Measurements from ENCODE around the gene GALNT18. TPM values are rescaled to one million over a fixed set of nuclear protein-coding genes. Genes with fewer than 3 reads are reported as not detected.

Gene GALNT18
- total RNA-seq, 1 experiment from 2014 or later = 14.1 TPM

DNA sequence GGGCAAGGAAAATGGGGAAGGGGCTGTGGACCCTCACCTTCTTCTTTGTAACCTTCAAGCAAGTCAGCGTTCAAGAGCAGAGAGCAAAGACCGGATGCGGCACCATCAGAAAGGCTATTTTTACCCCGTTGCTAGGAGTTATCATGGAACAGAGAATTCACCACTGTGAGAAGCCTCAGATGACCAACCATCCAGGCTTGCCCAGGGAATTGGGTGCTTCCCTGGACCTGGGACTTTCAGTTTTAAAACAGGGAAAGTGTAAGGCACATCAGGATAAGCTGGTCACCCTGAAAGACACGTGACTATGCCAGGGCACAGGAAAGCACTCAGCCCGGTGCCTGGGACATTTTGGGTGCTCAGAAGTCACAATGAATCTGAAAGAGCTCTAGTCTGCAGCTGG is 10.4 kb downstream of the GALNT18 start:
- no peak overlapping the region for H3K4me3 Mint-ChIP-seq (ENCODE audit: unreplicated experiment)
- no peaks in the 10 kb centered on the region for H3K27me3 Mint-ChIP-seq (ENCODE audit: insufficient read depth, unreplicated experiment)
- intact Hi-C loops (cut with micrococcal nuclease) = no loop called here
- TF ChIP-seq, protein P1, sequence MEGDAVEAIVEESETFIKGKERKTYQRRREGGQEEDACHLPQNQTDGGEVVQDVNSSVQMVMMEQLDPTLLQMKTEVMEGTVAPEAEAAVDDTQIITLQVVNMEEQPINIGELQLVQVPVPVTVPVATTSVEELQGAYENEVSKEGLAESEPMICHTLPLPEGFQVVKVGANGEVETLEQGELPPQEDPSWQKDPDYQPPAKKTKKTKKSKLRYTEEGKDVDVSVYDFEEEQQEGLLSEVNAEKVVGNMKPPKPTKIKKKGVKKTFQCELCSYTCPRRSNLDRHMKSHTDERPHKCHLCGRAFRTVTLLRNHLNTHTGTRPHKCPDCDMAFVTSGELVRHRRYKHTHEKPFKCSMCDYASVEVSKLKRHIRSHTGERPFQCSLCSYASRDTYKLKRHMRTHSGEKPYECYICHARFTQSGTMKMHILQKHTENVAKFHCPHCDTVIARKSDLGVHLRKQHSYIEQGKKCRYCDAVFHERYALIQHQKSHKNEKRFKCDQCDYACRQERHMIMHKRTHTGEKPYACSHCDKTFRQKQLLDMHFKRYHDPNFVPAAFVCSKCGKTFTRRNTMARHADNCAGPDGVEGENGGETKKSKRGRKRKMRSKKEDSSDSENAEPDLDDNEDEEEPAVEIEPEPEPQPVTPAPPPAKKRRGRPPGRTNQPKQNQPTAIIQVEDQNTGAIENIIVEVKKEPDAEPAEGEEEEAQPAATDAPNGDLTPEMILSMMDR (IDR thresholded peaks at IDR 0.05; ENCODE audit: unreplicated experiment) = no peak
- H3K9me3 Mint-ChIP-seq (ENCODE audit: unreplicated experiment) = no peaks in the 10 kb centered on the region
- DNase-seq (ENCODE audit: unreplicated experiment) = no peak
- ChIA-PET CTCF (interaction anchor here (0.6 to 1.3 kb wide), 3 partner anchors 79 to 583 kb away, joined by 3 to 4 read pairs (median 3); no protein-coding TSS in a partner anchor), POLR2A (interaction anchor here (0.6 to 5.3 kb wide), 3 partner anchors 10 to 166 kb away, joined by 4 to 42 read pairs (median 11); partner anchors contain the start of gene GALNT18)
- no TSS peak for BruUV-seq (replicated peaks)
- no peaks in the 10 kb centered on the region for H3K36me3 Mint-ChIP-seq (ENCODE audit: insufficient read depth, unreplicated experiment)
- H3K27ac Mint-ChIP-seq (ENCODE audit: low read depth, unreplicated experiment) = no peak overlapping the region
- peaks cover 25% of the 10 kb centered on the region for H3K4me1 Mint-ChIP-seq (ENCODE audit: insufficient read depth, unreplicated experiment)

DNA sequence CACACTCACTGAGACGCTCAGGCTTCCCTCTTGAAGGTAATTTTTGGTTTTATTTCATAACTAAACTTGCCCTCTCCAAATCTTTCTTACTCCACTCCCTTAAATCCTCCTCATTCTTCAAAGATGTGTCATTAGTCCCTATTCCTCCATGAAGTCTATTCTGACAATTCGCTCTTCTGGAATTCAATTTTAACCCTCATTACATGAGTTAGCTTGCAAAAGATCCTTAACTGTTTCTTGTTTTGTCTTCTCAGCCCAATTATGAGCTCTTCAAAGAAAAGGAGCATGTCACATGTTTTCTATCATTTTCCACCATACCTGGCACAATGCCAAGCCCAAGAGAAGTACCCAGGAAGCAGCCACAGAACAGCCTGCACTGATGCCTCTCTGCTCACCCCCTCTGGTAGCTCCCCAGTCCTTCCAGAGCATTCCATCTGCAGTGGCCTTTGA is 13.0 kb downstream of the GALNT18 start:
- Mint-ChIP-seq H3K4me3 (ENCODE audit: unreplicated experiment) (peak overlapping the region; percentile 42), H3K36me3 (ENCODE audit: insufficient read depth, unreplicated experiment) (no peaks in the 10 kb centered on the region), H3K27ac (ENCODE audit: low read depth, unreplicated experiment) (peak overlapping the region; percentile 72), H3K4me1 (ENCODE audit: insufficient read depth, unreplicated experiment) (peaks cover 25% of the 10 kb centered on the region), H3K9me3 (ENCODE audit: unreplicated experiment) (no peaks in the 10 kb centered on the region), H3K27me3 (ENCODE audit: insufficient read depth, unreplicated experiment) (no peaks in the 10 kb centered on the region)
- ChIA-PET POLR2A (interaction anchor here (0.7 to 5.3 kb wide), 6 partner anchors 9 to 176 kb away, joined by 3 to 42 read pairs (median 6); partner anchors contain the start of gene GALNT18), CTCF (interaction anchor here (0.6 to 1.9 kb wide), 5 partner anchors 10 to 1289 kb away, joined by 3 to 9 read pairs (median 4); no protein-coding TSS in a partner anchor)
- intact Hi-C loops (cut with micrococcal nuclease) = no loop called here
- DNase-seq (ENCODE audit: unreplicated experiment) = peak; percentile 47
- BruUV-seq (replicated peaks) = no TSS peak
- TF ChIP-seq, protein P1 (IDR thresholded peaks at IDR 0.05; ENCODE audit: unreplicated experiment) = no peak

DNA sequence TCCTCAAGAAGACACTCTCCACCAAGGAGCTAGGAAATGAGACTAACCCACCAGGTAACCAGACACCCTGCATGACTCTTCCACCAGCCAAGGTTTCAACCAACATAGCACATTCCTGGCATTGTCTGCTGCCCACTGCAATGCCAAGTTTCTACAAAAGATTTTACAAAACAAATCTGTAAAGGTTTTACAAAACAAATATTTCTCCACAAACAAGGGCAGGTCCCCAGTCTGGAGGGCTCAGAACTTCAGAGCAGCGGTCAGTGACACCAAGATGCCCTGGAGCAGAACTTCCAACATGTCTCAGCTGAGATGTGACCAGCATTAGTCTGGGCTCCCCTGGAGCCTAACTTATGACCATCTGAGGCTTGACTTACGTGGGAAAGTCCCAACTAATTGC is 14.0 kb downstream of the GALNT18 start:
- ChIA-PET POLR2A (interaction anchor here (0.6 to 5.3 kb wide), 9 partner anchors 8 to 701 kb away, joined by 3 to 42 read pairs (median 5); partner anchors contain the start of gene GALNT18), CTCF (interaction anchor here (0.5 to 1.9 kb wide), 5 partner anchors 11 to 737 kb away, joined by 3 to 9 read pairs (median 3); no protein-coding TSS in a partner anchor)
- Mint-ChIP-seq H3K36me3 (ENCODE audit: insufficient read depth, unreplicated experiment) (no peaks in the 10 kb centered on the region), H3K4me1 (ENCODE audit: insufficient read depth, unreplicated experiment) (peaks cover 25% of the 10 kb centered on the region), H3K27ac (ENCODE audit: low read depth, unreplicated experiment) (no peak overlapping the region), H3K27me3 (ENCODE audit: insufficient read depth, unreplicated experiment) (no peaks in the 10 kb centered on the region), H3K9me3 (ENCODE audit: unreplicated experiment) (no peaks in the 10 kb centered on the region), H3K4me3 (ENCODE audit: unreplicated experiment) (no peak overlapping the region)
- BruUV-seq (replicated peaks) = no TSS peak
- intact Hi-C loops (cut with micrococcal nuclease) = no loop called here
- TF ChIP-seq, protein P1 (IDR thresholded peaks at IDR 0.05; ENCODE audit: unreplicated experiment) = no peak
- DNase-seq (ENCODE audit: unreplicated experiment) = peak; percentile 53

DNA sequence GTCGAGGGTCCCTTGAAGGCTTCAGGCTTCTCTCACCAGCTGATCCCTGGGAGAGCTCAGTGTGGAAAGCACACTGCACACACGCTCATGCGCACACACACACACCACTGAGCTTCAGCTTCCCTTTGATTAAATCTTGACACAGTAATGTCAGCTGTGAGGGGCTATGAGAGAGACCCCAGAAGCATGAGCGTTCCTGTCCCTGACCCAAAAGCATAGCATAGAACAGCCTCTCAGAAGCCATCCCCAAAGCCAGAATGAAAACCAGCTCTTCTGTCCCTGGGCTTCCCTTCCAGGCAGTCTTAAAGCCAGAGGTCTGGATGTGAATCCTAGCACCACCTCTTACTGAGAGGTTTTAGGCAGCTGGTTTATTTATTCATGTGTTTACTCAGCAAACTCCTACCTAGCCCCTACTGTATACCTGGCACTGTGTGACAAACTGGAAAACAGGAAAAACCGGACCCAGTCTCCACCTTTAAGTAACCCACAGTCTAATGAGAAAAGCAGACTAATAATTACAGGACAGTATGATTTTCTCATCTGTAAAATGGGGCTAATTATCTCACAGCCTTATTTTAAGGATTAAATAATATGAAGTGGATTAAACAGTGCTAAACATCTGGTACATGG is 15.9 kb downstream of the GALNT18 start:
- no peaks in the 10 kb centered on the region for H3K27me3 Mint-ChIP-seq (ENCODE audit: insufficient read depth, unreplicated experiment)
- H3K36me3 Mint-ChIP-seq (ENCODE audit: insufficient read depth, unreplicated experiment) = no peaks in the 10 kb centered on the region
- BruUV-seq (replicated peaks) = no TSS peak
- TF ChIP-seq, protein P1 (IDR thresholded peaks at IDR 0.05; ENCODE audit: unreplicated experiment) = no peak
- ChIA-PET CTCF (no interaction called here), POLR2A (interaction anchor here (1.3 to 3.5 kb wide), 3 partner anchors 14 to 22 kb away, joined by 3 to 15 read pairs (median 7); partner anchors contain the start of gene GALNT18)
- H3K9me3 Mint-ChIP-seq (ENCODE audit: unreplicated experiment) = peaks cover 7% of the 10 kb centered on the region
- H3K27ac Mint-ChIP-seq (ENCODE audit: low read depth, unreplicated experiment) = no peak overlapping the region
- no peak overlapping the region for H3K4me3 Mint-ChIP-seq (ENCODE audit: unreplicated experiment)
- DNase-seq (ENCODE audit: unreplicated experiment) = no peak
- H3K4me1 Mint-ChIP-seq (ENCODE audit: insufficient read depth, unreplicated experiment) = peaks cover 25% of the 10 kb centered on the region
- intact Hi-C loops (cut with micrococcal nuclease) = no loop called here

Data from MCF 10A (cell line).